ENCODE data around the gene CCL26. TPM values are rescaled to one million over a fixed set of nuclear protein-coding genes. Genes with fewer than 3 reads are reported as not detected.

CCL26 gene, protein sequence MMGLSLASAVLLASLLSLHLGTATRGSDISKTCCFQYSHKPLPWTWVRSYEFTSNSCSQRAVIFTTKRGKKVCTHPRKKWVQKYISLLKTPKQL
- 0.65 and 1.2 TPM in 2 replicates for total RNA-seq

DNA sequence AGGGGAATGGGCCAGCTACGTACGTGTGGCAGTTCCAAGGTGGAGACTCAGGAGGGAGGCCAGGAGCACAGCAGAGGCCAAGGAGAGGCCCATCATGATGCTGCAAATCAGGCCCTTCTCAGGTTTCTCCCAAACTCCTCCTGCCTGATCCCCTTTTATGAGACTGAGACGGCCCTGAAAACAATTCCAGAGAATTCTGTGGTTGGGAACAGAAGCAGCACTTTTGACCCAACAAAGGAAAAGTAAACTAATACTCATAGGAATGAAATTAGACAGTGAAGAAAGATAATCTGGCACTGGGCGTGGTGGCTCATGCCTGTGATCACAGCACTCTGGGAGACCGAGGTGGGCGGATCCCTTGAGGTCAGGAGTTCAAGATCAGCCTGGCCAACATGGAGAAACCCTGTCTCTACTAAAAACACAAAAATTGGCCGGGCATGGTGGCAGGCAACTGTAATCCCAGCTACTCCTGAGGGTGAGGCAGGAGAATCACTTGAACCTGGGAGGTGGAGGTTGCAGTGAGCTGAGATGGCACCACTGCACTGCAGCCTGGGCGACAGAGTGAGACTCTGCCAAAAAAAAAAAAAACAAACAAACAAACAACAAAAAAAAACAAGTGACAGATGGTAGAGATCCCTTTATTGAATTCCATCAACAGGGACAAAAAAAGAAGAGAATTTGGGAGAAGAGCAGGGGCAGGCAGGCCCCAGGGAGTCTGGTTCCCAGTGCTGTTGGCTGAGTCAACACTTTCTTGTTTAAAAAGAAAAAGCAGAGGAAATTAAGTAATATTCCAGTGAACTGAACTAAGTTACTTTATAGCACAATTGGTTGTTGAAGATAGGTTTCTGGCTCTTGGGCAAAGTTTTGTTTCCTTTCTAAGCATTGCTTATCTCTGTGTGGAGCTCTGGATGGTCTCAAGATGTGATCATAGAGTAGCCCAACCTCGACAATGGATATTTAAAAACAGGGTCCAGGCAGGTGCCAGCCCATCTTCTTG, at the start of gene CCL26:
Gene CCL26 (minus strand): TSS at position 131 of the 997 bp plus-strand sequence. CDS start 35 bp downstream, at position 96.

DNA sequence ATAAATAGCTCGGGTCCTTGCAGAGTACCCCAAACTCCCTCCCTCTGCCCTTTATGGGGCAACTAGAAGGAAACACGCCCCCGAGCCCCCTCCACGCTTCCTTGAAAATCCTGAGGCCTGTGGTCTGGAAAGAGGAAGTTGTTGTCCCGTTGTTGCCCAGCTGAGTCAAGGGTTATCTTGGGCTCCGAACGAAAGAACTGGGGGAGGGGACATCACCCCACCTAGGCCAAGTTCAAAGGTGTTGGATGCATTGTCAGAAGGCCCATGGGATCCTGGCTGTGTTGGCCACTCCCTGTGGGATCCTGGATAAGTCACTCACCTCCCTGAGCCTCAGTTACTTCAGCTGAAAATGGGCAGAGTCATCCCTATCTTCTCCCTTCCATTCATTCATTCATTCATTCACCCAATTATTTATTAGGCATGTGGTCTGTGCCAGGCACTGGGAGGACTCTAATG, 41.8 kb upstream of the CCL26 start, which contains the start of gene CCL24:
Gene CCL24 (minus strand): TSS at position 26 of the 456 bp plus-strand sequence. CDS start 91 bp downstream, outside the sequence.

DNA sequence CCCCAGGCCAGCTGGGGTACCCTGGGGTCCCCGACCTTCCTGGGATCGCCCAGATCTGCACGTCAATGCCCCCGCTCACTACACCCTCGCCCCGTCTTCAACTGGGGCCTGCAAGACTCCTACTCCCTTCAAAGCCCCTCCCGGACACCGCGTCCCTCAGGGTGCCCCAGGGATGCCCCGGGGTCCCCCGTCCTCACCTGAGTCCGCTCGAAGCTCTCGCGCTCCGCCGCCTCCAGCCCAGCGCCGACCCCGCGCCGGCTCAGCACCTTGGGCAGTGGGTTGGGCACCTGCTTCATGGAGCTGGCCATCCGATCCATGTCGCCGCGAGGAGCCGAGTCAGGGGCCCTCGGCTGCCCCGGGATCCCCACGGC, 33.4 kb downstream of the CCL26 start, which contains the start of gene HIP1:
Gene HIP1 (minus strand): TSS at position 338 of the 371 bp plus-strand sequence. CDS start 21 bp downstream, at position 317.

Other genes with a start within 250 kb of the CCL26 start
- 13.7 and 14.4 TPM in 2 replicates for gene HIP1, start 33.3 kb downstream of the CCL26 start, total RNA-seq
- not detected in 2 replicates for gene CCL24, start 41.6 kb upstream of the CCL26 start, total RNA-seq
- gene RHBDD2, start 106.8 kb upstream of the CCL26 start, total RNA-seq, result 23.3 and 23.5 TPM in 2 replicates
- 42.0 and 46.5 TPM in 2 replicates for gene POR, start 142.9 kb upstream of the CCL26 start, total RNA-seq
- gene TMEM120A, start 222.4 kb upstream of the CCL26 start, total RNA-seq, result 25.8 and 26.0 TPM in 2 replicates